GM23338 (cell line): ENCODE measurements around the gene BDH1. TPM values are rescaled to one million over a fixed set of nuclear protein-coding genes. Genes with fewer than 3 reads are reported as not detected.

Experiments used
- ATAC-seq: fragments of 200-7000 bp; cut with Tn5 transposase; 3 replicates; pipeline ENCODE4 v1.9.1; 2020
- DNase-seq: peaks from one replicate; pipeline ENCODE4 v3.0.0-alpha.2; 2015; ENCODE audit warnings: low spot score
- H2AFZ ChIP-seq: fragments of 200-600 bp; sonication (generic); 2 replicates; pipeline ENCODE4 v1.8.0; 2016; ENCODE audit warnings: antibody characterized with exemption, mild to moderate bottlenecking, moderate library complexity
- H3F3A ChIP-seq: fragments of 200-600 bp; sonication (generic); replicated peaks from 2 replicates; pipeline ENCODE4 v1.8.0; 2017; ENCODE audit warnings: antibody characterized with exemption, mixed run types, low read depth
- H3K27ac ChIP-seq: fragments of 200-600 bp; sonication (generic); 2 replicates; pipeline ENCODE4 v1.6.1; 2016; ENCODE audit warnings: low read depth
- H3K27me3 ChIP-seq: fragments of 200-600 bp; sonication (generic); 2 replicates; pipeline ENCODE4 v1.8.0; 2016; ENCODE audit warnings: mild to moderate bottlenecking, mixed run types, moderate library complexity; ENCODE audit not compliant: insufficient read depth
- H3K36me3 ChIP-seq: fragments of 200-600 bp; sonication (generic); 2 replicates; pipeline ENCODE4 v1.8.0; 2016; ENCODE audit warnings: mild to moderate bottlenecking; ENCODE audit not compliant: insufficient read depth
- H3K4me1 ChIP-seq: fragments of 200-600 bp; sonication (generic); 2 replicates; pipeline ENCODE4 v1.8.0; 2016; ENCODE audit warnings: mild to moderate bottlenecking, moderate library complexity; ENCODE audit not compliant: insufficient read depth
- H3K4me2 ChIP-seq: fragments of 200-600 bp; sonication (generic); 2 replicates; pipeline ENCODE4 v1.7.1; 2017; ENCODE audit warnings: mixed run types
- H3K4me3 ChIP-seq: fragments of 200-600 bp; sonication (generic); 2 replicates; pipeline ENCODE4 v1.6.1; 2016; ENCODE audit warnings: mixed run types
- H3K79me2 ChIP-seq: fragments of 200-600 bp; sonication (generic); replicated peaks from 2 replicates; pipeline ENCODE4 v1.8.0; 2017; ENCODE audit warnings: mild to moderate bottlenecking; ENCODE audit not compliant: insufficient read depth
- H3K9me2 ChIP-seq: fragments of 200-600 bp; sonication (generic); 2 replicates; pipeline ENCODE4 v1.8.0; 2017; ENCODE audit not compliant: insufficient read depth
- H4K20me1 ChIP-seq: fragments of 200-600 bp; sonication (generic); replicated peaks from 2 replicates; pipeline ENCODE4 v1.8.0; 2017; ENCODE audit warnings: mild to moderate bottlenecking; ENCODE audit not compliant: insufficient read depth
- H3K27ac Mint-ChIP-seq: 2 replicates; pipeline ENCODE4 v1.8.0; 2020; ENCODE audit warnings: inconsistent platforms, mild to moderate bottlenecking, moderate library complexity, mixed read lengths
- H3K27me3 Mint-ChIP-seq: 3 replicates; pipeline ENCODE4 v1.8.0; 2022; ENCODE audit warnings: low read depth, mild to moderate bottlenecking, moderate library complexity, mixed read lengths, inconsistent platforms; ENCODE audit not compliant: insufficient read depth, poor library complexity
- H3K36me3 Mint-ChIP-seq: 3 replicates; pipeline ENCODE4 v1.8.0; 2021; ENCODE audit warnings: low read depth, mild to moderate bottlenecking, inconsistent platforms, moderate library complexity, mixed read lengths
- H3K4me1 Mint-ChIP-seq: 3 replicates; pipeline ENCODE4 v1.8.0; 2020; ENCODE audit warnings: mild to moderate bottlenecking, inconsistent platforms, mixed read lengths
- H3K4me3 Mint-ChIP-seq: 3 replicates; pipeline ENCODE4 v1.8.0; 2021; ENCODE audit warnings: moderate library complexity, mild to moderate bottlenecking, inconsistent platforms, mixed read lengths
- H3K9me3 Mint-ChIP-seq: 3 replicates; pipeline ENCODE4 v1.8.0; 2020; ENCODE audit warnings: moderate library complexity, mild to moderate bottlenecking, inconsistent platforms, mixed read lengths
- CREB1 ChIP-seq: fragments of 250-450 bp; sonication (Bioruptor Pico); IDR thresholded peaks from 2 replicates; pipeline ENCODE4 v1.5.0; 2020; ENCODE audit warnings: low read depth, mild to moderate bottlenecking, moderate library complexity
- CTCF ChIP-seq, 2 experiments: fragments of 200-600 bp in 1 of 2; sonication (generic) in 1 of 2; conservative IDR thresholded peaks; 2 replicates each; pipeline versions ENCODE4 v1.5.1 to v1.6.1; 2016 to 2017; ENCODE audit warnings: antibody characterized with exemption in 2 of 2, low read depth in 2 of 2, mild to moderate bottlenecking in 2 of 2, moderate library complexity in 1 of 2
- EZH2 ChIP-seq: fragments of 200-600 bp; sonication (generic); IDR thresholded peaks from one replicate; pipeline ENCODE4 v1.8.0; 2017; ENCODE audit warnings: antibody characterized with exemption, mild to moderate bottlenecking, low read depth; ENCODE audit not compliant: unreplicated experiment
- EZH2phosphoT487 ChIP-seq: fragments of 200-600 bp; sonication (generic); IDR thresholded peaks from one replicate; pipeline ENCODE4 v1.8.1; 2018; ENCODE audit warnings: antibody characterized with exemption; ENCODE audit not compliant: unreplicated experiment
- JUNB ChIP-seq: IDR thresholded peaks from one replicate; pipeline ENCODE4 v1.6.1; 2016; ENCODE audit warnings: antibody characterized with exemption; ENCODE audit not compliant: unreplicated experiment
- NANOG ChIP-seq: IDR thresholded peaks from 2 replicates; pipeline ENCODE4 v1.6.1; 2016; ENCODE audit warnings: antibody characterized with exemption, borderline replicate concordance
- POLR2AphosphoS5 ChIP-seq: IDR thresholded peaks from 2 replicates; pipeline ENCODE4 v1.6.1; 2016; ENCODE audit warnings: antibody characterized with exemption, low read depth
- REST ChIP-seq: IDR thresholded peaks from one replicate; pipeline ENCODE4 v1.6.1; 2018; ENCODE audit warnings: antibody characterized with exemption; ENCODE audit not compliant: unreplicated experiment
- STAT1 ChIP-seq: IDR thresholded peaks from one replicate; pipeline ENCODE4 v1.6.1; 2016; ENCODE audit warnings: antibody characterized with exemption; ENCODE audit not compliant: unreplicated experiment
- ZNF114 ChIP-seq: fragments of 250-450 bp; sonication (Bioruptor Pico); IDR thresholded peaks from 2 replicates; pipeline ENCODE4 v1.5.0; 2020; ENCODE audit warnings: mild to moderate bottlenecking, moderate library complexity
- ZNF331 ChIP-seq: fragments of 250-450 bp; sonication (Bioruptor Pico); IDR thresholded peaks from 2 replicates; pipeline ENCODE4 v1.5.0; 2020; ENCODE audit warnings: low read depth, mild to moderate bottlenecking, moderate library complexity
- polyA plus RNA-seq: library from polyadenylated mRNA; unstranded; fragments of >200 nt; fragmentation: Nextera tagmentation; extraction: Ambion mirVana; gene quantifications from 2 replicates; pipeline ENCODE4 v1.2.1, GENCODE V29; 2016
- total RNA-seq: library from RNA; depleted of rRNA; stranded (reverse); fragments of >200 nt; shearing (Covaris generic); gene quantifications from 2 replicates; pipeline ENCODE4 v1.2.3, GENCODE V29; 2014
- TF ChIP-seq, protein P1 (sequence below): fragments of 250-450 bp; sonication (Bioruptor Pico); IDR thresholded peaks from 2 replicates; pipeline ENCODE4 v1.5.0; 2020; ENCODE audit warnings: mild to moderate bottlenecking, moderate library complexity
- TF ChIP-seq, protein P2 (sequence below): IDR thresholded peaks from 2 replicates; pipeline ENCODE4 v1.6.1; 2016; ENCODE audit warnings: antibody characterized with exemption

BDH1 gene
- total and polyA plus RNA-seq, 2 experiments from 2014 or later: 18.1 to 19.3 TPM

- Mint-ChIP-seq H3K9me3 (no peaks in the 10 kb centered on the region), H3K4me3 (no peak overlapping the region), H3K4me1 (no peaks in the 10 kb centered on the region; the same call in 2 of the 3 replicates), H3K36me3 (peaks cover 20% of the 10 kb centered on the region), H3K27ac (no peak overlapping the region), H3K27me3 (peaks cover 6% of the 10 kb centered on the region)
- no peaks in the 10 kb centered on the region for H3F3A ChIP-seq
- H3K36me3 ChIP-seq: no peaks in the 10 kb centered on the region
- no peak overlapping the region for H3K4me3 ChIP-seq
- TF ChIP-seq CTCF (conservative IDR thresholded peaks at IDR 0.05; ENCODE audit: low read depth in 2 of 2) (no peak), REST (no peak), JUNB (no peak), ZNF114 (CRISPR knock-in tag) (no peak), EZH2phosphoT487 (no peak), NANOG (no peak), CREB1 (CRISPR knock-in tag) (no peak), POLR2AphosphoS5 (no peak), ZNF331 (CRISPR knock-in tag) (no peak), EZH2 (no peak), STAT1 (no peak)
- TF ChIP-seq, protein P1, sequence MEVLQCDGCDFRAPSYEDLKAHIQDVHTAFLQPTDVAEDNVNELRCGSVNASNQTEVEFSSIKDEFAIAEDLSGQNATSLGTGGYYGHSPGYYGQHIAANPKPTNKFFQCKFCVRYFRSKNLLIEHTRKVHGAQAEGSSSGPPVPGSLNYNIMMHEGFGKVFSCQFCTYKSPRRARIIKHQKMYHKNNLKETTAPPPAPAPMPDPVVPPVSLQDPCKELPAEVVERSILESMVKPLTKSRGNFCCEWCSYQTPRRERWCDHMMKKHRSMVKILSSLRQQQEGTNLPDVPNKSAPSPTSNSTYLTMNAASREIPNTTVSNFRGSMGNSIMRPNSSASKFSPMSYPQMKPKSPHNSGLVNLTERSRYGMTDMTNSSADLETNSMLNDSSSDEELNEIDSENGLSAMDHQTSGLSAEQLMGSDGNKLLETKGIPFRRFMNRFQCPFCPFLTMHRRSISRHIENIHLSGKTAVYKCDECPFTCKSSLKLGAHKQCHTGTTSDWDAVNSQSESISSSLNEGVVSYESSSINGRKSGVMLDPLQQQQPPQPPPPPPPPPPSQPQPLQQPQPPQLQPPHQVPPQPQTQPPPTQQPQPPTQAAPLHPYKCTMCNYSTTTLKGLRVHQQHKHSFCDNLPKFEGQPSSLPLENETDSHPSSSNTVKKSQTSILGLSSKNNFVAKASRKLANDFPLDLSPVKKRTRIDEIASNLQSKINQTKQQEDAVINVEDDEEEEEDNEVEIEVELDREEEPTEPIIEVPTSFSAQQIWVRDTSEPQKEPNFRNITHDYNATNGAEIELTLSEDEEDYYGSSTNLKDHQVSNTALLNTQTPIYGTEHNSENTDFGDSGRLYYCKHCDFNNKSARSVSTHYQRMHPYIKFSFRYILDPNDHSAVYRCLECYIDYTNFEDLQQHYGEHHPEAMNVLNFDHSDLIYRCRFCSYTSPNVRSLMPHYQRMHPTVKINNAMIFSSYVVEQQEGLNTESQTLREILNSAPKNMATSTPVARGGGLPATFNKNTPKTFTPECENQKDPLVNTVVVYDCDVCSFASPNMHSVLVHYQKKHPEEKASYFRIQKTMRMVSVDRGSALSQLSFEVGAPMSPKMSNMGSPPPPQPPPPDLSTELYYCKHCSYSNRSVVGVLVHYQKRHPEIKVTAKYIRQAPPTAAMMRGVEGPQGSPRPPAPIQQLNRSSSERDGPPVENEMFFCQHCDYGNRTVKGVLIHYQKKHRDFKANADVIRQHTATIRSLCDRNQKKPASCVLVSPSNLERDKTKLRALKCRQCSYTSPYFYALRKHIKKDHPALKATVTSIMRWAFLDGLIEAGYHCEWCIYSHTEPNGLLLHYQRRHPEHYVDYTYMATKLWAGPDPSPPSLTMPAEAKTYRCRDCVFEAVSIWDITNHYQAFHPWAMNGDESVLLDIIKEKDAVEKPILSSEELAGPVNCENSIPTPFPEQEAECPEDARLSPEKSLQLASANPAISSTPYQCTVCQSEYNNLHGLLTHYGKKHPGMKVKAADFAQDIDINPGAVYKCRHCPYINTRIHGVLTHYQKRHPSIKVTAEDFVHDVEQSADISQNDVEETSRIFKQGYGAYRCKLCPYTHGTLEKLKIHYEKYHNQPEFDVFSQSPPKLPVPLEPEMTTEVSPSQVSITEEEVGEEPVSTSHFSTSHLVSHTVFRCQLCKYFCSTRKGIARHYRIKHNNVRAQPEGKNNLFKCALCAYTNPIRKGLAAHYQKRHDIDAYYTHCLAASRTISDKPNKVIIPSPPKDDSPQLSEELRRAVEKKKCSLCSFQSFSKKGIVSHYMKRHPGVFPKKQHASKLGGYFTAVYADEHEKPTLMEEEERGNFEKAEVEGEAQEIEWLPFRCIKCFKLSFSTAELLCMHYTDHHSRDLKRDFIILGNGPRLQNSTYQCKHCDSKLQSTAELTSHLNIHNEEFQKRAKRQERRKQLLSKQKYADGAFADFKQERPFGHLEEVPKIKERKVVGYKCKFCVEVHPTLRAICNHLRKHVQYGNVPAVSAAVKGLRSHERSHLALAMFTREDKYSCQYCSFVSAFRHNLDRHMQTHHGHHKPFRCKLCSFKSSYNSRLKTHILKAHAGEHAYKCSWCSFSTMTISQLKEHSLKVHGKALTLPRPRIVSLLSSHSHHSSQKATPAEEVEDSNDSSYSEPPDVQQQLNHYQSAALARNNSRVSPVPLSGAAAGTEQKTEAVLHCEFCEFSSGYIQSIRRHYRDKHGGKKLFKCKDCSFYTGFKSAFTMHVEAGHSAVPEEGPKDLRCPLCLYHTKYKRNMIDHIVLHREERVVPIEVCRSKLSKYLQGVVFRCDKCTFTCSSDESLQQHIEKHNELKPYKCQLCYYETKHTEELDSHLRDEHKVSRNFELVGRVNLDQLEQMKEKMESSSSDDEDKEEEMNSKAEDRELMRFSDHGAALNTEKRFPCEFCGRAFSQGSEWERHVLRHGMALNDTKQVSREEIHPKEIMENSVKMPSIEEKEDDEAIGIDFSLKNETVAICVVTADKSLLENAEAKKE: no peak
- TF ChIP-seq, protein P2, sequence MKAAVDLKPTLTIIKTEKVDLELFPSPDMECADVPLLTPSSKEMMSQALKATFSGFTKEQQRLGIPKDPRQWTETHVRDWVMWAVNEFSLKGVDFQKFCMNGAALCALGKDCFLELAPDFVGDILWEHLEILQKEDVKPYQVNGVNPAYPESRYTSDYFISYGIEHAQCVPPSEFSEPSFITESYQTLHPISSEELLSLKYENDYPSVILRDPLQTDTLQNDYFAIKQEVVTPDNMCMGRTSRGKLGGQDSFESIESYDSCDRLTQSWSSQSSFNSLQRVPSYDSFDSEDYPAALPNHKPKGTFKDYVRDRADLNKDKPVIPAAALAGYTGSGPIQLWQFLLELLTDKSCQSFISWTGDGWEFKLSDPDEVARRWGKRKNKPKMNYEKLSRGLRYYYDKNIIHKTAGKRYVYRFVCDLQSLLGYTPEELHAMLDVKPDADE: no peak
- no peak for ATAC-seq
- no peak overlapping the region for H2AFZ ChIP-seq
- no peaks in the 10 kb centered on the region for H3K4me1 ChIP-seq
- H3K4me2 ChIP-seq: no peak overlapping the region
- H3K27me3 ChIP-seq: no peaks in the 10 kb centered on the region
- peaks cover 3% of the 10 kb centered on the region; the same call in 1 of the 2 replicates for H4K20me1 ChIP-seq
- no peak for DNase-seq
- no peaks in the 10 kb centered on the region for H3K79me2 ChIP-seq
- H3K9me2 ChIP-seq: no peaks in the 10 kb centered on the region
- H3K27ac ChIP-seq: no peak overlapping the region
Observed at GRCh38 chr3:197528190-197528589, 27.6 kb downstream of the BDH1 start.
